Gastroesophageal sphincter (tissue), 3 donors: ENCODE data around the gene GRK4.

Experiments used
- POLR2A ChIP-seq, 2 donors: fragments of 450-650 bp; IDR thresholded peaks; one replicate each; pipeline ENCODE4 v1.6.1; 2017; ENCODE audit warnings: antibody characterized with exemption in 2 of 2, mild to moderate bottlenecking in 2 of 2, moderate library complexity in 1 of 2
- POLR2AphosphoS5 ChIP-seq: sonication (generic); formaldehyde crosslinking; IDR thresholded peaks from one replicate; pipeline ENCODE4 v1.6.1; 2017; ENCODE audit warnings: antibody characterized with exemption
- TF ChIP-seq, protein P1 (sequence below), 4 experiments: fragments of 200-600 bp in 2 of 4; fragments of 450-650 bp in 2 of 4; sonication (generic) in 1 of 4; IDR thresholded peaks; one replicate each; pipeline ENCODE4 v1.5.1; 2017 to 2019; ENCODE audit warnings: antibody characterized with exemption in 4 of 4, mild to moderate bottlenecking in 2 of 4, moderate library complexity in 2 of 4

- TF ChIP-seq, protein P1, sequence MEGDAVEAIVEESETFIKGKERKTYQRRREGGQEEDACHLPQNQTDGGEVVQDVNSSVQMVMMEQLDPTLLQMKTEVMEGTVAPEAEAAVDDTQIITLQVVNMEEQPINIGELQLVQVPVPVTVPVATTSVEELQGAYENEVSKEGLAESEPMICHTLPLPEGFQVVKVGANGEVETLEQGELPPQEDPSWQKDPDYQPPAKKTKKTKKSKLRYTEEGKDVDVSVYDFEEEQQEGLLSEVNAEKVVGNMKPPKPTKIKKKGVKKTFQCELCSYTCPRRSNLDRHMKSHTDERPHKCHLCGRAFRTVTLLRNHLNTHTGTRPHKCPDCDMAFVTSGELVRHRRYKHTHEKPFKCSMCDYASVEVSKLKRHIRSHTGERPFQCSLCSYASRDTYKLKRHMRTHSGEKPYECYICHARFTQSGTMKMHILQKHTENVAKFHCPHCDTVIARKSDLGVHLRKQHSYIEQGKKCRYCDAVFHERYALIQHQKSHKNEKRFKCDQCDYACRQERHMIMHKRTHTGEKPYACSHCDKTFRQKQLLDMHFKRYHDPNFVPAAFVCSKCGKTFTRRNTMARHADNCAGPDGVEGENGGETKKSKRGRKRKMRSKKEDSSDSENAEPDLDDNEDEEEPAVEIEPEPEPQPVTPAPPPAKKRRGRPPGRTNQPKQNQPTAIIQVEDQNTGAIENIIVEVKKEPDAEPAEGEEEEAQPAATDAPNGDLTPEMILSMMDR (IDR thresholded peaks at IDR 0.05) = no peak
- TF ChIP-seq POLR2AphosphoS5 = no peak
- TF ChIP-seq POLR2A (IDR thresholded peaks at IDR 0.05) = no peak
Measured at GRCh38 chr4:2971275-2971674, 7.9 kb downstream of the GRK4 start.
